ENCODE results near the gene CYP4F11.

DNA sequence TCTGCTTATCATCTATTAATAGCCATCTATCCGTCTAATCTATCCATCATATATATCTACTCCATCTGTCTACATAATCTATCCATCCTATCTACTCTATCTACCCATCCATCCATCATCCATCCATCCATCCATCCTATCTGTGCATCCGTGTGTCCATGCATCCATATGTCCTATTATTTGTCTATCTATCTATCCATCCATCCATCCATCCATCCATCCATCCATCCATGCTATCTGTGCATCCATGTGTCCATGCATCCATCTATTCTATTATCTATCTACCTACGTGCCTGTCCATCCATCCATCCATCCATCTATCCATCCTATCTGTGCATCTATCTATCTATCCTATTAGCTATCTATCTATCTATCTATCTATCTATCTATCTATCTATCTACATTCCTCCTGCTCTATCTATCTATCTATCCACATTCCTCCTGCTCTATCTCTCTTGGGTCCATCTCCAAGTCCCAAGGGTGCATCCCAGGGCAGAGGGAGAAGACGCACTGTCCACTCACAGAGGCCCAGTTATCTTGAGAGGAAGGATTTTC, 38.4 kb downstream of the CYP4F11 start:
- no peak for TF ChIP-seq POLR2A (IDR thresholded peaks at IDR 0.05)
- TF ChIP-seq, protein P1, sequence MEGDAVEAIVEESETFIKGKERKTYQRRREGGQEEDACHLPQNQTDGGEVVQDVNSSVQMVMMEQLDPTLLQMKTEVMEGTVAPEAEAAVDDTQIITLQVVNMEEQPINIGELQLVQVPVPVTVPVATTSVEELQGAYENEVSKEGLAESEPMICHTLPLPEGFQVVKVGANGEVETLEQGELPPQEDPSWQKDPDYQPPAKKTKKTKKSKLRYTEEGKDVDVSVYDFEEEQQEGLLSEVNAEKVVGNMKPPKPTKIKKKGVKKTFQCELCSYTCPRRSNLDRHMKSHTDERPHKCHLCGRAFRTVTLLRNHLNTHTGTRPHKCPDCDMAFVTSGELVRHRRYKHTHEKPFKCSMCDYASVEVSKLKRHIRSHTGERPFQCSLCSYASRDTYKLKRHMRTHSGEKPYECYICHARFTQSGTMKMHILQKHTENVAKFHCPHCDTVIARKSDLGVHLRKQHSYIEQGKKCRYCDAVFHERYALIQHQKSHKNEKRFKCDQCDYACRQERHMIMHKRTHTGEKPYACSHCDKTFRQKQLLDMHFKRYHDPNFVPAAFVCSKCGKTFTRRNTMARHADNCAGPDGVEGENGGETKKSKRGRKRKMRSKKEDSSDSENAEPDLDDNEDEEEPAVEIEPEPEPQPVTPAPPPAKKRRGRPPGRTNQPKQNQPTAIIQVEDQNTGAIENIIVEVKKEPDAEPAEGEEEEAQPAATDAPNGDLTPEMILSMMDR (IDR thresholded peaks at IDR 0.05), result no peak
